ENCODE results near the gene MSLN.

GRCh38 chr16:732936-733335, 27.6 kb upstream of the MSLN start:
- TF ChIP-seq CTCF (IDR thresholded peaks at IDR 0.05; ENCODE audit: borderline replicate concordance, extremely low read depth, low read length, poor library complexity, severe bottlenecking) (peak; percentile 24), EZH2 (IDR thresholded peaks at IDR 0.05; ENCODE audit: borderline replicate concordance, low read depth, low read length, severe bottlenecking) (no peak)
